GM19455 (cell line): ENCODE results near the gene EPB41L2.
"Not testable (repeated sequence)": the region's sequence is repeated elsewhere in the genome, so short reads cannot be mapped to it uniquely, and the experiment has no call there.

ENCODE experiments used
- ATAC-seq: cut with Tn5 transposase; IDR thresholded peaks from one replicate; pipeline ENCODE4 v1.9.1; 2021; ENCODE audit not compliant: unreplicated experiment

The EPB41L2 gene

DNA sequence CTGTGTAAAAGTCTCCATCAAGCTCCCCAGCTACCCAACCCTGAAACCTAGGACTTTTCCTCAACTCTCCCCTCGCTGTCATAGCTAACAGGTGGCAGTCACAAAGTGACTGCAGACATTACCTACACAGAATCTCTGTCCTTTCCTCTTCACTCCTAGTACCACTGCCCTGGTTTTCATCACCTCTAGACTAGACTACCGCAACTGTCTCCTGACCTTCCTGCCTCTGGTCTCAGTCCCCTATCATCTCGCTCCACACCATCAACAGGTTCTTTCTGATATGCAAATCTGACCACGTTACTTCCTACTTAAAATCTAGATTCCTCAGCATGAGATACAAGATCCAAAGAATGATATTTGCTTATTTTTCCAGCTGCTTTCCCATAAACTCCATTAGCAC is 142.1 kb downstream of the EPB41L2 start:
- ATAC-seq, result no peak

DNA sequence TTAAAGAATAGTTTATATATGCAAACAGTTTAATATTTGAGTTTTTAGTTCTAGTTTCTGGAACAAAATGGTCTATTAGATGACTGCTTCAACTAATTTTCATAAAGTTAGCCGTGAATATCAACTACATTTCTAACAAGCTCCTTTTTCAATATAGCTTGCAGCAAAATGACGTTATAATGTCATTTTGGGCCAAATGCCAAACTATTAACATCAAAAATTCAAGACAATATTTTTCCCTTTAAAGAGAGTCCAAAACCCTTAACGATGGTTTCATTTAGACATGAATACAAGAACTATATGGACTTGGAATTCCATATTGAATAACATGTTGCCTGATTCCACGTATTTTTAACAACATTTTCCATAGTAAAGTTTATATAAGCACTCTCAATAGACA is 144.9 kb downstream of the EPB41L2 start:
- ATAC-seq, result no peak

GRCh38 chr6:130915606-130916005 is 147.4 kb downstream of the EPB41L2 start:
- not testable (repeated sequence) for ATAC-seq

GRCh38 chr6:130913120-130913519 is 149.9 kb downstream of the EPB41L2 start:
- no peak for ATAC-seq

GRCh38 chr6:130912434-130912833 is 150.6 kb downstream of the EPB41L2 start:
- ATAC-seq, result no peak

DNA sequence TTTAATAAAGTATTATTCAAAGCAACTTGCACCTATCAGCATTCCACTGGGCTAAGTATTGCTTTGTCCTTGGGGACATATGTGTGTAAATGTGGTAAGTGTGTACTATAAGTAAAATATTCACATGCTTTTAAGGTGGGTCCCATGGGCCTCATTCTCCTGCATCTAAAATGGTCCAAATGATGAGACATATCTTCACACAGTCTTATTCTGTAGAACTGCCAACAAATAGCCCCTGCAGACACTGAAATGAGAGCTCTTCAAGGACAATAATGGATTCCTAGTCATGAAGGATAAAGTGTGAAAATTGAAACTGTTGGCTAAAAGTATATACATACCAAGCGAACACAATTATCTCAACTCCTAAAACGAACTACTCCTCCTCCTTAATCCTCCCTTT is 154.1 kb downstream of the EPB41L2 start:
- ATAC-seq, result no peak

GRCh38 chr6:130908188-130908587 is 154.9 kb downstream of the EPB41L2 start:
- peak; percentile 58 for ATAC-seq

- no peak for ATAC-seq
Measured at GRCh38 chr6:130907687-130908086, 155.4 kb downstream of the EPB41L2 start.

GRCh38 chr6:130906736-130907381 is 156.2 kb downstream of the EPB41L2 start:
- no peak for ATAC-seq

GRCh38 chr6:130903602-130904001 is 159.4 kb downstream of the EPB41L2 start:
- no peak for ATAC-seq

DNA sequence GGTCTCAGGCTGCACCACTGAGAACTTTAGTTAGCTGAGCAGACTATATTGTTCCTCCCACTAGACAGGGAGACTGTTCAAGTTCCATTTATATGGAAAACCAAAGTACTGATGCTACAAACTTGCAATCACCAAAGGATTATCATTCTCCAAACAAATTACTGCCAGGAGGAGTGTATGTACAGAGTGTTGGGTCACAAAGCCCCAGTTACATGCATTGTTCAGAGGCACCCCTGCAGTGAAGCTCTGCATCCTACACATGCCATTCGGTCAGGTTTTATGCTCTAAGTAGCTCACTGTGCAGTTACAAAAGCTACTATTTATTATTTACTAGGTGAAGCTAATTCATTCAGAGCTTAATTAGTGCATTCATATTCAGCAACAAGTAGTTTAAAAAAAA is 160.0 kb downstream of the EPB41L2 start:
- ATAC-seq, result no peak

- no peak for ATAC-seq
Measured at GRCh38 chr6:130900913-130901312, 162.1 kb downstream of the EPB41L2 start.

- no peak for ATAC-seq
Measured at GRCh38 chr6:130896249-130896648, 166.8 kb downstream of the EPB41L2 start.

GRCh38 chr6:130895516-130895915 is 167.5 kb downstream of the EPB41L2 start:
- ATAC-seq, result no peak

DNA sequence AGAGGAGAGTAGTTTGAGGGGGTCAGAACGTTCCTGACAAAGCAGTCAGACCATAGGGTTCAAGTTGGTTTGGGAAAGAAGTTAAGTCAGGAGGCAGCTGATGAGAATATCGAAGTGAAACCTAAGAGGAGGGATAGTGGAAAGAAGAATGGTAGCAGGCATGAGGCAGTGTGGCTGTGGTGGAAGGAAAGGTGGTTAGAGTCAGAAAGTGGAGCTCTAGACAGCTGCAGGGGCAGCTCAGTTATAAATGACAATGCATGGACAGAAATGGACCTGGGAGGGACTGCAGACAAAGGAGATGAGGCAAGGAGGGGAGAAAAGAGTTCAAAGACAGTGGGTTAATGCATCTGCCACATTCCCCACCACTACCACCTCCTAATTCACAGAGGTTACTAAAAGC is 169.3 kb downstream of the EPB41L2 start:
- ATAC-seq, result no peak

DNA sequence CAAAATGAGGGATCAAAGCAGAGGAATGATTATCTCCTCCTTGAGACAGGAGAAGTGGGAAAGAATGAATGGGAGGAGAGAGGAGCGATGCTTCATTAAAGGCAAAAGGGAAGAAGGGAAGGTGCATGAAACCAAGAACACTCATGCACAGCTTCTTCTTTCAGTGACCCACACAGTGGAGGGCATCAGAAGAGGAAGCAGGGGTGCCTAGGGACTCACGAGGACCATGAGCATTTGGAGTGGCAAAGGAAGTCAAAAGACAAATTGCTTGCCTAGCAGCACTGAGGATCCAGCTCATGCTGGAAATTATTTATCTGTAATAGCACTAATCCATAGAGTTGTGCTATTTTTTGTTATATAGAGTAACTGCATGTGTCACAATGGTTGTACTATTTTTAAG is 169.8 kb downstream of the EPB41L2 start:
- ATAC-seq, result no peak

- no peak for ATAC-seq
Measured at GRCh38 chr6:130890521-130890971, 172.5 kb downstream of the EPB41L2 start.

DNA sequence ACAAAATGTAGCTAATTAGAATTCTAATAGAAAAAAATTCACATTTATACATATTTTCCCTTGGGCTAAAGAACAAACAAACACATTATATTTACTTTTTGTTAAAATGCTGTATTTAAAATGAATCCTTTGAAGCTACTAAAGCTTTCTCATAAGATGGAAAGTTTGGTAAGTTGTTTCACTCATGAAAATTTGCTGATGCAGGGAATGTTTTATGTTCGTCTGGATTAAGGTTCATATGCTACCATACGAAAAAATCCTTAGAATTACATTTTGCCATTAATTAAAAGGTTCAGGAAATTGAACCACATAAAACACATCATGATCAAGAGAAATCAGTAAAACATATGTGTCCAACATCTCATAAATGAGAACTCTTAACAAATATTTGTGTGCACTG is 173.6 kb downstream of the EPB41L2 start:
- ATAC-seq, result no peak

- ATAC-seq, result no peak
Measured at GRCh38 chr6:130888246-130888645, 174.8 kb downstream of the EPB41L2 start.

- no peak for ATAC-seq
Measured at GRCh38 chr6:130886966-130887365, 176.1 kb downstream of the EPB41L2 start.

- peak; percentile 90 for ATAC-seq
Measured at GRCh38 chr6:130885392-130886192, 177.5 kb downstream of the EPB41L2 start.

GRCh38 chr6:130882370-130882769 is 180.7 kb downstream of the EPB41L2 start:
- no peak for ATAC-seq
